Measurements from ENCODE around the gene OR9G4.

OR9G4 gene

DNA sequence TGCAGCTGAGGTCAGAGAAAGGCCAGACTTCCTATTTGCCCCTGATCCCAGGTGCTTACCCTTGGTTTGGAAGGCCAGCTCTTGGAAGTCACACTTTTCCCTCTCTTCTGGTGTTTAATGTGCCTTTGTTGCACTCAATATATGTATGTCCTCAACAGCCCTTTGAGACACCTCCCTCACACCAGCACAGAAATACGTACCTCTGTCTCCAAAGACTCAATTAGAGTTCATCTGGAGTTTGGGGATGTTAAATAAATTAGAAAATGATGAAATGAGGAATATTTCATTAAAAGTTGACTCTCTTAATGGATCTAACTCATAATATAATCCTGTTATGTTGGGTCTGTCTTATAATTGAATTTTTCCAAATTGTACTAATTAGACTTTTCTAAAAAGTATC lies at the start of gene OR9G4:
TSS of gene OR9G4 (minus strand) at position 101 of the 400 bp plus-strand sequence. CDS start 4,931 bp downstream, outside the sequence.
- no peak within 1 kb of the TSS for H3K27ac ChIP-seq
- no peak for TF ChIP-seq ZFX (IDR thresholded peaks at IDR 0.05)
- TF ChIP-seq, protein P1, sequence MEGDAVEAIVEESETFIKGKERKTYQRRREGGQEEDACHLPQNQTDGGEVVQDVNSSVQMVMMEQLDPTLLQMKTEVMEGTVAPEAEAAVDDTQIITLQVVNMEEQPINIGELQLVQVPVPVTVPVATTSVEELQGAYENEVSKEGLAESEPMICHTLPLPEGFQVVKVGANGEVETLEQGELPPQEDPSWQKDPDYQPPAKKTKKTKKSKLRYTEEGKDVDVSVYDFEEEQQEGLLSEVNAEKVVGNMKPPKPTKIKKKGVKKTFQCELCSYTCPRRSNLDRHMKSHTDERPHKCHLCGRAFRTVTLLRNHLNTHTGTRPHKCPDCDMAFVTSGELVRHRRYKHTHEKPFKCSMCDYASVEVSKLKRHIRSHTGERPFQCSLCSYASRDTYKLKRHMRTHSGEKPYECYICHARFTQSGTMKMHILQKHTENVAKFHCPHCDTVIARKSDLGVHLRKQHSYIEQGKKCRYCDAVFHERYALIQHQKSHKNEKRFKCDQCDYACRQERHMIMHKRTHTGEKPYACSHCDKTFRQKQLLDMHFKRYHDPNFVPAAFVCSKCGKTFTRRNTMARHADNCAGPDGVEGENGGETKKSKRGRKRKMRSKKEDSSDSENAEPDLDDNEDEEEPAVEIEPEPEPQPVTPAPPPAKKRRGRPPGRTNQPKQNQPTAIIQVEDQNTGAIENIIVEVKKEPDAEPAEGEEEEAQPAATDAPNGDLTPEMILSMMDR (conservative IDR thresholded peaks at IDR 0.05) = no peak

GRCh38 chr11:56783448-56784041 lies 35.0 kb upstream of the OR9G4 start:
- no peak for TF ChIP-seq ZFX (IDR thresholded peaks at IDR 0.05)
- TF ChIP-seq, protein P1 (conservative IDR thresholded peaks at IDR 0.05) = peak; percentile 72
- H3K27ac ChIP-seq = no peak overlapping the region

DNA sequence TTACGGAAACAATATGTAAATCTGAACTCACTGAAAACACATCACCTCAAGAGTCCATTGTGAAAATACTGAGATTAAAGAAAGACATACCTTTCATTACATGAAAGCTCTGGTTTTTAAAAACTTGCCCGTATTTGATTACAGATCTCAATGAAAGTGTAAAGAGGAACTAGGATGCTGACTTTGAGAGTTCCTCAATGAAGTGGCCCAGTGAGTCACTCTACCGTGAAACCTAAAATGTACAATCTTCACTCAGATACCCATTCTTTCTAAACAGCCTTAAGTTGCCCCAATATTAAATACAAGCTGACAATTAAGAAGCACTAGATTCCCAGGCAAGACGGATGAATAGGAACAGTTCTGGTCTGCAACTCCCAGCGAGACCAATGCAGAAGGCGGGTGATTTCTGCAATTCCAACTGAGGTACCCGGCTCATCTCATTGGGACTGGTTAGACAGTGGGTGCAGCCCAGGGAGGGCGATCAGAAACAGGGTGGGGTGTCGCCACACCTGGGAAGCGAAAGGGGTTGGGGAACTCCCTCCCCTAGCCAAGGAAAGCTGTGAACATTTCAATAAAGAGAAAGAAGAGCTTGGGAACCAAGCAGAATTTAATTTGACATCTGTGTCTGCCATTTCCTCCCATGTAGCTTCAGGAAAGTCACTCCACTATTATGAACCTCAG lies 33.8 kb upstream of the OR9G4 start:
- no peak overlapping the region for H3K27ac ChIP-seq
- TF ChIP-seq, protein P1 (conservative IDR thresholded peaks at IDR 0.05) = no peak
- no peak for TF ChIP-seq ZFX (IDR thresholded peaks at IDR 0.05)

GRCh38 chr11:56776809-56777208 lies 28.3 kb upstream of the OR9G4 start:
- no peak overlapping the region for H3K27ac ChIP-seq
- TF ChIP-seq ZFX (IDR thresholded peaks at IDR 0.05) = no peak
- TF ChIP-seq, protein P1 (conservative IDR thresholded peaks at IDR 0.05) = no peak

- TF ChIP-seq, protein P1 (conservative IDR thresholded peaks at IDR 0.05) = no peak
- TF ChIP-seq ZFX (IDR thresholded peaks at IDR 0.05) = no peak
- no peak overlapping the region for H3K27ac ChIP-seq
Observed at GRCh38 chr11:56764976-56765375, 16.5 kb upstream of the OR9G4 start.

GRCh38 chr11:56751480-56751879 lies 3.0 kb upstream of the OR9G4 start:
- no peak overlapping the region for H3K27ac ChIP-seq
- TF ChIP-seq, protein P1 (conservative IDR thresholded peaks at IDR 0.05) = no peak
- no peak for TF ChIP-seq ZFX (IDR thresholded peaks at IDR 0.05)

DNA sequence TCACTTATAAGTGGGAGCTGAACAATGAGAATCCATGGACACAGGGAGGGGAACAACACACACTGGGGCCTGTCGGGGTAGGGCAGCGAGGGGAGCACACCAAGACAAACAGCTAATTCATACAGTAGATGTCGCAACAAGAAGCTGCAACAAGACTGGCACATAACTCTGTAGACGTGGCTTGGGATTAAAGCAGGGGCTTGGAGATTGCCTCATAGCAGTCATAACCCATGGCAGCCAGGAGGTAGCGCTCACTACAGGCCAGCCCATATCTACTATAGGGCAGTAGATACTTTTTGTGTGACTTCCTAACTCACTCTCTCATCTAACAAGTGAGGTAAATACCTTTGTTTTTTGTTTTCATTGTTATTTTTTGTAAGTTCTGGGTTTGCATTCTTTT lies 1.7 kb upstream of the OR9G4 start:
- no peak overlapping the region for H3K27ac ChIP-seq
- TF ChIP-seq ZFX (IDR thresholded peaks at IDR 0.05) = no peak
- TF ChIP-seq, protein P1 (conservative IDR thresholded peaks at IDR 0.05) = no peak
